Measurements from ENCODE around the gene PHLDB1.

DNA sequence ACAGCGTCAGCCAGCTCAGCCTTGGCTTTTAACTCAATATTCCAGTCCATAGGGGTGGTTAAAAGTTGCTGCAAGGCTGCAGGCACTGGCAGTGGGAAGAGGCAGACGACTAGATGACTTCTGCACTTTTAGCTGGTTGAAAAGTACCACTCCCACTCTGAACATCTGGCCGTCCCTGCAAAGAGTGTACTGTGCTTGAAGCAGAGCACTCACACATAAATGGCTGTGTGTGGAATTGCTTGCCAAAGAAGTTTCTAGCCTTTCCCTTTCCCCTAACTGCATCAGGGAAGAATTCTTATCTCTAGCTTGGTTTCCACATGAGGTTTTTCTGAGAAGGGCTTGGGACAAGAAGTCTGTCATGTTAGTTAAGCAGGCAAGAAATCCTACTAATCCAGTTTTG, 5.1 kb upstream of the PHLDB1 start:
- TF ChIP-seq EP300 (IDR thresholded peaks at IDR 0.05; ENCODE audit: borderline replicate concordance), result no peak
- no peak for TF ChIP-seq REST (IDR thresholded peaks at IDR 0.05; ENCODE audit: low read depth)
- TF ChIP-seq TCF12 (IDR thresholded peaks at IDR 0.05; ENCODE audit: low read depth), result no peak
